Cortex of kidney (tissue), 1 donor: ENCODE data around the gene RANBP3.
"Not testable (repeated sequence)": the region's sequence is repeated elsewhere in the genome, so short reads cannot be mapped to it uniquely, and the experiment has no call there.

ENCODE experiments used
- DNase-seq: peaks from one replicate; lab custom pipeline; 2025; lab: John Stamatoyannopoulos, UW

The RANBP3 gene

DNA sequence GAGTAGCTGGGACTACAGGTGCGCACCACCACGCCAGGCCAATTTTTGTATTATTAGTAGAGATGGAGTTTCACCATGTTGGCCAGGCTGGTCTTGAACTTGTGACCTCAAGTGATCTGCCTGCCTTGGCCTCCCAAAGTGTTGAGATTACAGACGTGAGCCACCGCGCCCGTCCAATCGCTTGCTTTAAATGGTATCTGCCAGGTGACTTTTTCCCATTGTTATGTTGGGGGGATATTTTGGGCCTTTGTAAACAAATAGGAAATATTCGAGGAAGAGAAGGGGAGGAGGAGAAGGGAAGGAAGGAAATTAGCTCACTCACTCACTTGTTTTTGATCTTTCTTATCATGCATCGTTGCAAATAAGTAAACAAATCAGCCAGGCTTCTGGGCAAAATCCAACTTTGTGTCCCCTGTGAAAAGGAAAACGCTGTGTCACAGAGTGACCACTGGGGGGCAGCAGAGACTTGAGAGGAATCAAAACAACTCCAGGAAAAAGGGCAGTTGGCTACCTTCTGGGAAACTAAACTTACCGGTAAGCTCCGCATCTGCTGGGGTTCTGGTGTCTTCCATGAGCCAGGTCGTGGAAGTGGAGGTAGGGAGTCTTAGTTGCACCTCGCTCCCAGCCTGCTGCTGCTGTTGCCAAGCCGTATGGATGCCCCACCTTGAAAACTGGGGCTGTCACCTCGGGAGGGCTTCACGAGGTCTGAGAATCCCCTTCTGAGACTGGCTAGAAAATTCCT is 9.3 kb upstream of the RANBP3 start:
- no peak for DNase-seq

DNA sequence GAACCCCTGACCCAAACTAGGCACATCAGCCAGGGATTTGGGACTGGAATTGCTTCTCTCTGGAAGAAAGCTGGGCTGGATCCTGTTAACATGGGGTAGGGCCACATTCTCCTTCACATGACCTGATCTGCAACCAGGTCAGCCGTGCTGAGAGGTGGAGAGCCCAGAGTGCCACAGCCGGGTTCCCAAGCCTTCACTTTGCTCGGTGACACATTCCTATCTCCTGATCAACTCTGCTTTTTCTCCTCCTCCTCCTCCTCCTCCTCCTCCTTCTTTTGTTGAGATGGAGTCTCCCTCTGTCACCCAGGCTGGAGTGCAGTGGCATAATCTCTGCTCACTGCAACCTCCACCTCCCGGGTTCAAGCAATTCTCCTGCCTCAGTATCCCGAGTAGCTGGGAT is 7.9 kb upstream of the RANBP3 start:
- not testable (repeated sequence) for DNase-seq

- DNase-seq = no peak
Observed at GRCh38 chr19:5985098-5985783, 7.3 kb upstream of the RANBP3 start.

GRCh38 chr19:5984600-5984999 is 6.7 kb upstream of the RANBP3 start:
- no peak for DNase-seq

DNA sequence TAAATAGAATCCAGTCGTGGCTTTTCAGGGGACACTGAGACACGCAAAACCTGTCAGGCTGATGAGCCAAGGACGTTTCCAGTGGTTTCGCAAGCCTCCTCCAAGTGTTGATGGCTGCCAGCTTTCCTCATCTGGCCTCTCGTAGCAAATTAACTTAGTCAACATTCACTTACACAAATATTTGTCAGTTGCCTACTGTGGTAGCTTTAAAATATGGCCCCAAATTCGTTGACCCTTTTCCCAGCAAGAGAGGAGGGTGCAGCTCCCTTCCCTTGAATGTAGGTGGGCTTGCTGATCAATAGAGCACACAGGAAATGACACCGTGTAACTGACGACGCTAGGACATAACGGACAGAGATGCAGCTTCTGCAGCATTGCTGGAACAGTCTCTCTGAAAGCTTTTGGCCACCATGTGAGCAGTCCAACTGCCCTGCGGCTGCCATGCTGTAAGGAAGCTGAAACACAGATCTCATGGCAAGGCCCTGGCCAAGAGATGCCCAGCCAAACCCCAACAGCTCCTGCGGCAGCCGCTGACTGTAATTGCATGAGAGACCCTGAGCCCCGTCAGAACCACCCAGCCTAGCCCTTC is 5.5 kb upstream of the RANBP3 start:
- DNase-seq = no peak

- DNase-seq = no peak
Observed at GRCh38 chr19:5978606-5979552, 939 bp upstream of the RANBP3 start.

DNA sequence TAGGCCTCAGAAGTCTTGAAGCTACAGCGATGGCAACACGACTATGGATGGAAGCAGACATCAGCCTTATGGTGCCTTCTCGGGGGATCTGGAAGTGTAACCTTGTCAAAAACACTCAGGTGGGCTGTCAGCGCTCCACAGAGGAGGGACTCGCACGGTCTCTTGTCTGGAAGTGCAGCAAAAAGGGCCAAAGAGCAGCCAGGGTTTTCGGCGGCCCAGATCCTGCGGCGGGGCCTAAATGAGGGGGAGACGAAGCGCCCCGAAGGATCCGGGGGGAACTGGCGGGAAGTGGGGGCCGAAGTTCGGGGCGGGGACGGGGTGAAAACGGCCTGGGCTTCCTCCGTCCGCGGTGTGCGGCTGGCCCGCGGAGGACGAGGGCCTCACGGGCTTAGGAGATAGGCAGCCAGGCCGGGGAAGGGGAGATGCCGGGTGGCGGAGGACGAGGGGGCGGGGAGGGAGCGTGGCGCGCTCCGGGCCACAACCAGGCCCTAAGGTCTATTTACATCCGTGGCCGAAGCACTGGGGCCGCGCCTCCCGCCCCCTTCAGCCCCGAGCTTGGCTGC is 637 bp downstream of the RANBP3 start:
- DNase-seq = no peak

DNA sequence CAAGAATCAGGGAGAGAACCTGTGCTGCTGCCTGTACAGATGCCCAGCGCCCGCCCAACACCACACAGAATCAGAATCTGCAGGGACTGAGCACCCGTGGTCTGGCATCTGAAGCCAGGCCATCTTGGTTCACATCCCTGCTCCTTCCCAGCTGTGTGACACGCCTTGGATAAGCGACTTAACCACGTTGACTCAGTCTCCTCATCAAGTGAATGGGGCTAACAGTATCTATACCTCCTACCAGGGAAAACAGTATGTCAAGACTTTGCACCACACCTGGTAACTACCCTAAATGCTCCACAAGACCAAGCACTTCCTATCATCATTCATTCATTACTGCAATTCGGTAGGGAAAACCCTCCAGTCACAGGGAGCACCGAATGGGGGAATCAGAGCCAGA is 1.2 kb downstream of the RANBP3 start:
- DNase-seq = no peak

DNA sequence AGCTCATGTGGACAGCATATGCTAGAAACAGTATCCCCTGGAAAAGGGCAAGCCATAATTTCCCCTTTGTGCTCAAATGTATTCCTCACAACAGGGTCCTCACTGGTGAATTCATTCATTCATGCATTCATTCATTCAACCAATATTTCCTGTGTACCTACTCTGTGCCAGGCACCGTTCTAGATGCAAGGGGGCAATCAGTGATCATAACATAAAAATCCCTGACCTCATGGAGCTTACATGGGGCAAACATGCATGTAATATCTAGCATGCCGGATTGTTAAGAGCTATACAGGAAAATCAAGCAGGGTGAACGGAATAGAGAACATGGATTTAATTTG is 2.6 kb downstream of the RANBP3 start:
- DNase-seq = no peak

- no peak for DNase-seq
Observed at GRCh38 chr19:5974721-5975387, 3.1 kb downstream of the RANBP3 start.

DNA sequence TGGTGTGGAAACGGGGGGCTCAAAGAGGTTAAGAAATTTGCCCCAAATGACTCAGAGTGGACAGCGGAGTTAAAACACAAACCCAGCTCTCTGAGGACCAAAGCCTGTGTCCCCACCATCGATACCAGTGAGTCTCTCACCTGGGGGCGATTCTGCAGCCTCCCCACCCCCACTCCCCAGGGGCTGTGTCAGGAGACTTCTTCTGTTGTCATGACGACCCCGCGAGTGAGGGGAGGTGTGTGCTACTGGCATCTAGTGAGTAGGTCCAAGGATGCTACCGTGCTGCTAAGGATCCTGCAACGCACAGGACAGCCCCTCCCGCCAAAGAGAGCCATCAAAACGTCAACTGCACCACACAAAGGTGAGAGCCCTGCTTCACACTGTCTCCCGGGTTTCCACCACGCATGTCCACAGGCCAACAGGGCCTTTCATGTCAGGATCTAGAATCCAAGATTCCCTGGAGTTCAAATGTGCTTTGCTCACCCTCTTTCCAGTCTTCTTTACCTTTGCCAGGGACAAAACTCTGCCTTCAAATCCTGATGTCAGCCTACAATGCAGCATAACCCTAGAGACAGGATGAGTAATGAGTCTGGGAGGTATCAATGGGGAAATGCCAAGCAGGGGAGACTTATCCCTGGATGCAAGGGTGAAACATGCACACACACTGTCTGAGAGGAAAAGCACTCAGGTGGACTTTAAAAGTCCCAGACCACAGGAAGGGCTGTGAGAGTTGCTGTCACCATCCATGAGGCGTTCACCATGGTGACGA is 3.9 kb downstream of the RANBP3 start:
- DNase-seq = no peak

GRCh38 chr19:5973376-5973775 is 4.6 kb downstream of the RANBP3 start:
- DNase-seq = no peak

DNA sequence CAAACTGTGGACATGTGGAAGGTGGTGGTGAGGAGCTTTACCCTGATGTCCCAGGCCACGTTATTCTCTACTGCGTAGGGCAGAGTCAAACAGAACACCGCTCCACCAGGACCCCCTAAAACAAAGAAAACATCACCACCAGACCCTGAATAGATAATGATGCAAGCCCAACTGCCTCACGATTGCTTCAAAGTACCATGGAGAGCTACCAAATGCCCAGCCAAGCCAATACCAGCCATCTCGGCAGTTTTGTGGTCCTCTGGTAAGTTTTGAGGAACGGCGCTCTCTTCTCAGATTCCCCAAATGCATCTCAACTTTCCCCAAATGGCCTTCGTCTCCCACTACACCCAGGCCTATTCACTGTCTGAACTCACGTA is 5.6 kb downstream of the RANBP3 start:
- no peak for DNase-seq

DNA sequence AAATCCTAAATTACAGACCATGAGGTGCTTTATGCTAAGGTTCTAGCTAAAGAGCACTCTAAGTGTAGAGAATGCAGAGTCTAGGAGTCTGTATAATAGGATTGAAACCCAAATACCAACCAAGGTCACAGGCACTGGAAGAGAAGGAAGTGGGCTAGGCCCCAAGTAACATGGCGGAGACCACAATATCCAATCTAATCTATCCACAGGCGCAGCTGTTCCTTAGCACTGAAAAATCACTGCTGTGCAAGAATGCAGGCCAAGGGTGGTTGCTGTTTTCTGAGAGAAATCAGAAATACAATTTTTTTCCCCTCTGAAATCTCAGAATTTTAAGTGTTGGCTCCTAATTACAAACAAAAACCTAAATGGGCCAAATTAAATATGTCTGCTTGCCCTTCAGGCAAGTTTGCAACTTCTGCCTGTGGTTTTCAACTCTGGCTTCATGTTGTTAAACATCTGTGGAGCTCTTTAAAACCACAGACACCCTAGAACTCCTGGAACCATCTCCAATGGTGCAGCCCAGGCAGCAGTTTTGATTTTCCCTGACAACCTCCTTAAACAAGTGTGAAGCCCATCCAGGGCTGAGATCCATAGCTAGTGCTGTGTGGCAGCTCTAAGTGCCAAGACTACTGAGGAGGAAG is 6.1 kb downstream of the RANBP3 start:
- no peak for DNase-seq

- no peak for DNase-seq
Observed at GRCh38 chr19:5969476-5969875, 8.5 kb downstream of the RANBP3 start.

DNA sequence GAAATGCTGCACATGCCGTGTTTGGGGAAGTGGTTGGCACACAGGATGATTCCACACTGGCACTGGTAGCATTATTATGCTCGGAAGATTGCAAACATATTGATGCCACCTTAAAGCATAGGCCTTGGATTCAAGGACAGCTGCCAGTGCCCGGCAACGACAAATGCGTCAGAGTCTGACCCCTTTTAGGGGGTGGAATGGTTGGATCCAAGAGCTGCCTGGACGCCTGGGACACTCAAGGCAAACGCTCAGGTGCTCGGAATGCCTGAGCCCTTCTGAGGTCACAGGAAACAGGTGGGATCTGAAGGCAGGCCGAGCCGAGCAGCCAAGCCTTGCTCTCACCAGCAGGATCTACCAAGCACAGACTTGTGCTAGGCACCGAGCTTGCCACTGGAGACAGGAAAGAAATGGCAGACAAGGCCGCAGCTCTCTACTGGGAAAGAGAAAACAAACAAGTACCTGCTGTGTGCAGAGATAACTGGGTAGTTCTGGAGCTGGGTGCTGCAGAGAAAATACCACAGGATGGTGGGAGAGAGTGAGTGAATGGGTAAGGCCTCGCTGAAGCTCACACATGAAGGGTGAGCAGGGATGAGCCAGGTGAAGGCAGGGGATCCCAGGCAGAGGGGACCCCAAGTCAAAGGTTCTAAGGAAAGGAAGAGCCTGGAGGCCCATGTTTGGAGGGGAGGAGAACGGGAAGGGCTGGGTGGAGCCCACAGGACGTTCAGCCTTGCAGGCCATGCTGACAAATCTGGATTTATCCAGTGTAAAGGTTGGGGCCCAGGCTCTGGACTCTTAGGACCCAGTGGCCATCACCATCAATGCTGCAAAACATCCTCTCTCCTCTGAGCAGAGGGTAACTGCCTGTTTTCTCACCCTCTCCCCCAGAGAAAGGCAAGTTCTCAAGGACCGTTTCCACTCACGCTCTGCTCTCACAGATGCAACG is 9.2 kb downstream of the RANBP3 start:
- DNase-seq = no peak

DNA sequence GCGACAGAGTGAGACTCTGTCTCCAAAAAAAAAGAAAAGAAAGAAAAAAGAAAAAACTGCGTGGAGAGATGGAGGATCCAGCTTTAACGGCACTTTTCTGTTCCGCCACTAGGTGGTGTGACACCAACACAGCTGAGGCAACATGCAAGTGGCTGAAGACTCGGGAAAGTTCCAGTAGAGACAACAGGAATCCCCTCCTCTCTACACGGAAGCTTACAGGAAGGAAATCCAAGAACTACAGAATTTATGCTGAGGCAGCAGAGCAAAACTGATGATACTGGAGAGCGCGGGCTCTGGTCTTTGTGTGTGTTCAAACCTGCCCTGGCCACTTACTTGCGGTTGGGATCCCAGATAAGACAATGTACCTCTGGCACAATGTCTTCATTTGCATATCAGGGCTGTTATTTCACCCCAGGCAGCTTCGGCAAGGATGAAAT is 9.9 kb downstream of the RANBP3 start:
- DNase-seq = no peak

GRCh38 chr19:5967571-5967970 is 10.4 kb downstream of the RANBP3 start:
- no peak for DNase-seq

- DNase-seq = no peak
Observed at GRCh38 chr19:5966941-5967340, 11.0 kb downstream of the RANBP3 start.
